CD4-positive, alpha-beta T cell treated with Interleukin-2 at 100 ng/mL for 4 hours (primary cell): Measurements from ENCODE around the gene CDCA7.
"Not testable (repeated sequence)": the region's sequence is repeated elsewhere in the genome, so short reads cannot be mapped to it uniquely, and the experiment has no call there.

Experiments
- DNase-seq: peaks from one replicate; pipeline ENCODE4 v3.0.0-alpha.2; 2020; ENCODE audit warnings: low spot score

Gene CDCA7

DNA sequence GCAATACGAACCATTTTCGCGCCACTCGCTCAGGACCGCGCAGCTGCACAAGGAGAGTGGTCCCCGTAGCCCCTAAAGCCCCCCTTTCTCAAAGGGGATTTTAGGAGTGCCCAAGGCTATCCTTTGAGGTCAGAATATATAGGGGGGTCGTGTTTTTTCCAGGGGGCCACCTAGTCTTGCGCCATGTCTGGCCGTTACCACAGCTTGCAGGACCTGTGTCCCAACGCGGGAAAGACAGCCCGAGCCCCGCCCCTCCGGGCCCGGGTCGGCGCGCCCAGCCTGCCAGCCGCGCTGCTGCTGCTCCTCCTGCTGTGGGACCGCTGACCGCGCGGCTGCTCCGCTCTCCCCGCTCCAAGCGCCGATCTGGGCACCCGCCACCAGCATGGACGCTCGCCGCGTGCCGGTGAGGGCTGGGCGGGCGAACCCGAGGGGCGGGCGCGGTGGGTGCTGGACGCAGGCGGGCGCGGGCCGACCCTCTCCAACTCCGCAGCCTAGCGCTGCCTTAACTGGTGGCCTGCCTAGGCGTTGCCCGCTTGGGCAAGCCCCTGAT lies at the start of gene CDCA7:
TSS of gene CDCA7 (plus strand) at position 291 of the 550 bp plus-strand sequence. CDS start at position 383, 92 bp downstream.
- peak; percentile 28 for DNase-seq

DNA sequence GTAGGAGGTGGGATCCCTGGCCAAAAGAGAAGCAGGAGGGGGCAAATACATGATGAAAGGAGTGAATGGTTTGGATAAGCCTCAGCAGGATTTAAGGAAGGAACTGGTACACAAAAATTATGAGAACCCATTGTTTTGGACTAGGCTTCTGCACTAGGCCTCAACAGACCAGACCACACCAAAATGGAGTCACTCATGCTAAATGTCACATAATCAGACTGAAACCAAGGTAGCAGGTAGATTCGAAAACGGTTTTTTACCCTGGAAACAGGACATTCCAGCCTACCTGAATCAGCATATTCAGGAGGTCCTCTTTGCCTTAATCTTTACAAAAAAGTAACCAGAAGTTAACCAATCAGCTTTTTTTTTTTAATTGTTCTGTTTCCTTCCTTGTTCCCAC lies 49.4 kb upstream of the CDCA7 start:
- no peak for DNase-seq

- no peak for DNase-seq
These were observed 47.4 kb upstream of the CDCA7 start for GRCh38 chr2:173307293-173307692.

DNA sequence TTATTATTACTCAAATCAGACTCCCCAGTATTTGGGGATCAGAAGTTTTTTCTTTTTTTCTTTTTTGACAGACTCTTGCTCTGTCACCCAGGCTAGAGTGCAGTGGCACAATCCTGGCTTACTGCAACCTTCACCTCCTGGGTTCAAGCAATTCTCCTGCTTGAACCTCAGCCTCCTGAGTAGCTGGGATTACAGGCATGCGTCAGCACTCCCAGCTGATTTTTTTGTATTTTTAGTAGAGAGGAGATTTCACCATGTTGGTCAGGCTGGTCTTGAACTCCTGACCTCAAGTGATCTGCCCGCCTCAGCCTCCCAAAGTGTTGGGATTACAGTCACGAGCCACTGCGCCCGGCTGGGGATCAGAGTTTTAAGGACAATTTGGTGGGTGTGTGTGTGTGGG lies 45.3 kb upstream of the CDCA7 start:
- DNase-seq = not testable (repeated sequence)

DNA sequence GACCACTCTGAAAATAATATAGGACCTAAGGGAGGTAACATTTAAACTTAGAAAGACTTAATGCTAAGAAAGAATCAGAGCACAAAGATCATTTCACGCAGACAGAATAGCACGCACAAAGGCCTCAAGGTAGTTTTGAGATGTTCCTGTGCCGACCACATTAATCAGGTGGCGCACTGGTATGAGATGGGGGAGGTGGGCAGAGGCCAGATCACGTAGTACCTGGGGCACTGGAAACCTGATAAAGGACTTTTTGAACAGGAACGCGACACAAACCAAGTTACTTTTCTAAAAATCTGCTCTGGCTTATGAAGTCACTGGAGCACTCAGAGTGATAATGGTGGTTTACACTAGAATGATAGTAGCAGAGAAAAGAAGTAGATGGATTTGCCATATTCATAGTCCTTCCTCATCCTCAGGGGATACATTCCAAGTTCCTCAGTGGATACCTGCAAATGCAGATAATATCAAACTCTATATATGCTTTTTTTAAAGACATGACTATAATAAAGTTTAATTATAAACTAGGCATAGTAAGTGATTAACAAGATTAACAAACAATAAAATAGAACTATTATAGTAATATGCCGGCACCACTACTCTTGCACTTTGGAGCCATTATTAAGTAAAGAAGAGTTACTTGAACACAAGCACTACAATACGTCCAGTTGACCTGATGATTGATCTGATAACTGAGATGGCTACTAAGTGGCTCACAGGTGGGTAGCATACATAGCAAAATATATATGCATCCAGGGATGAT lies 42.6 kb upstream of the CDCA7 start:
- DNase-seq = no peak

DNA sequence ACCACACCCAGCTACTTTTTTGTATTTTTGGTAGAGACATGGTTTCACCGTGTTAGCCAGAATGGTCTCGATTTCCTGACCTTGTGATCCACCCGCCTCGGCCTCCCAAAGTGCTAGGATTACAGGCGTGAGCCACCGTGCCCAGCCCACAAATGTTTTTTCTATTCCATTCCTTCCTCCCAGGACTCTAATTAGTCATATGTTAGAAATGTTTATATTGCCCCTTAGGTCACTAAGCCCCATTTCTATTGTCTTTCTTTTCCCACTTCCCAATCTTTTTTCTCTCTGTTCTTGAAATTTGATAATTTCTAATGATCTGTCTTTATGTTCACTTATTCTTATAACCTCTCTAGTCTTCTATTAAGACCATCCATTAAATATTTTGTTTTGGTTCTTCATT lies 31.3 kb upstream of the CDCA7 start:
- DNase-seq = no peak

DNA sequence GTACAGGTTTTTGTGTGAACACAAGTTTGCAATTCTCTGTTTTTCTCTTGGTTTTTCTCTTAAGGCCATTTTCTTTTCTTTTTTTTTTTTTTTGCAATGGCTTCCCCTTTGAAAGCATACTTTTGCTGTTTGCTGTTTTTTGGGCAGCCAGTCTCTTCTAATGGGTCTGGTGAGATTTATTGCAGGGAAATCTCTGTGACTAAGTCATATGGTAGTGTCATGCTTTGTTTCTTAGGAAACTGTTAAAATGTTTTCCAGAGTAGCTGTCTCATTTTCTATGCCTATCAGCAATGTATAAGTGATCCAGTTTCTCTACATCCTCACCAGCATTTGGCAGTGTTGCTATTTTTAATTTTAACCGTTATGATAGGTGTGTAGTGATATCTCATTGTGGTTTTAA lies 27.9 kb upstream of the CDCA7 start:
- no peak for DNase-seq

DNA sequence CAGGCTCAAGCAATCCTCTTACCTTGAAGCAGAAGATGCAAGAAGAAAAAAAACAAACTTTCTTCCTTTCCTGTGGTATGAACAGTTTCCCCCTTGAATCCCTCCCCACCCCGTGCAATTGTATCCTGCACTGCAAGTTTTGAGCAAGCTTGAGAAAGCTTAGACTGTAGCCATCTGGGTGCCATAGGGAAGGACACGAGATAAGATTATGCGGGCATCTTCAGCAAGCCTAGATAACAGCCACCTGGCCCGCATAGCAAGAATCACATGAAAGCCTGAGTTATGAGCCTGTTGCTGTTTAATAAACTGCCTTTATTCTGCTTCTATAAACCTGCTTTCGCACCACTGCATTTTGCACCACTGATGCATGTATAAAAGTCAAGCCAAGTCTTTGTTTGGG lies 27.3 kb upstream of the CDCA7 start:
- DNase-seq = no peak

- not testable (repeated sequence) for DNase-seq
These were observed 21.7 kb upstream of the CDCA7 start for GRCh38 chr2:173333003-173333402.

DNA sequence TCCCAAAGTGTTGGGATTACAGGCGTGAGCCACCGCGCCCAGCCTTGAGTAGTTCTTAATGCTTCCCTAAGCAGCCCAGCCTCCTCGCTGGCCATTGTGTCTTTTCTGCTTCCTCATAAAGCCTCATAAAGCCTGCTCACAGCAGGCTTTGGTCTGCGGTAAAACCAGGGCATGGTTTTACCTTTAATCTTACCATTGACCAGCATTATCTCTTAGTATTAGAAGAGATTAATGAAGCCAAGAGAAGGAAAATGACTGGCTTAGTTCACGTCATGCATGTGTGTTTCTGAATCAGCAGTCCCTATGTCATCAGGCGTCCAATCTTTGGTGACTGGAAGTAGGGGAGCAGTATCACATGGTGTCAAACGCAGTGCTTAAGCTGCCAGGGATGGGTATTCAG lies 14.9 kb upstream of the CDCA7 start:
- DNase-seq = no peak

GRCh38 chr2:173343921-173344320 lies 10.8 kb upstream of the CDCA7 start:
- no peak for DNase-seq

DNA sequence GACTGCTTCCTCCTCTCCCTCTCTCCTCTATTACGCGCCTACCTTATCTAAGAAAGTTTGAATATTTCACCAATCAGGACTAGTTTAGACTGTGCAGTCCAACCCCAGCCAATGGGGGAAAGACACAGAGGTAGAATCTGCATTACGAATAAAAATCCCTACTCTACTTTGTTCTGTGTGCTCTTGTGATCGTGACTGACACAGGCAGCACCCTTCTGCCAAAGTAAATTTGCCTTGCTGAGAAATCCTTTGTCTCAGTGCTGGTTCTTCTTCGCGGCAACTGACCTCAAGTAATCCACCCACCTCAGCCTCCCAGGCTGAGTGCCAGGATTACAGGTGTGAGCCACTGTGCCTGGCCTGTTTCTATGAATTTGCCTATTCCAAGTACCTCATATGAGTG lies 8.6 kb upstream of the CDCA7 start:
- DNase-seq = no peak

- no peak for DNase-seq
These were observed 7.1 kb upstream of the CDCA7 start for GRCh38 chr2:173347305-173348168.

DNA sequence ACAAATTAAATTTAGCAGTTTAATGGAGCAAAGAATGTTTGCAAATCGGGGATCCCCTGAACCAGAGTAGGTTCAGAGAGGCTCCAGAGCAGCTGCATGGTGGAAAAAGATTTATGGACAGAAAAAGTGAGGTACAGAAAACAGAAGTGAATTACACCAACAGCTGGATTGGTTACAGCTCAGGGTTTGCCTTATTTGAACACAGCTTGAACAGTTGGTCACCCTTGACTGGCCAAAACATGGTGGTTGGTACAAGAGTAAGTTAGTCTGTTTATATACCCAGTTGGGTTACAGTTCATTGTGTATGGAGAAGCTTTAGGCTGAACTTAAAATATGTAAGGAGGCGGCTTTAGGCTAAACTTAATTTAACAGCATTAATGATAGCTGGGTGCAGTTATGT lies 5.4 kb upstream of the CDCA7 start:
- no peak for DNase-seq

- DNase-seq = no peak
These were observed 4.3 kb upstream of the CDCA7 start for GRCh38 chr2:173350383-173350782.

GRCh38 chr2:173351879-173352278 lies 2.8 kb upstream of the CDCA7 start:
- DNase-seq = no peak

DNA sequence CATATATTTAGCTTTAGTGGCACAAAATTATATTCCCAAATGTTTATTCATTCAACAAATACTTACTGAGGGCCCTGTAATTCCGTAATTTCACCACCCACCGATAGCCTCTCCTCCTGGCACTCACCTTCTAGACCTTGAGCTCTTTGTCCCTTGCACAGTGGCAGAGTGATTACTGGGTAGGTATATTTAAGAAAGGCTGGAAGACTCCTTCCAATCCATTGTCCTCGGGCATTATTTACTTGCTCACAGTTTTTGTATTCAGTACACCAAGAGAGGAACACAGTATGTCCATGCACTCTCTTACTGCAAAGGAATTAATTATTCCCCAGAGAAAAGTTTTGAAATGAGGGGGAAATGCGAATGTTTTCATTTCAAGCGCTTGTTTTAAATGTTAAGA lies 1.1 kb upstream of the CDCA7 start:
- DNase-seq = no peak

GRCh38 chr2:173354073-173354581 lies 545 bp upstream of the CDCA7 start:
- no peak for DNase-seq

DNA sequence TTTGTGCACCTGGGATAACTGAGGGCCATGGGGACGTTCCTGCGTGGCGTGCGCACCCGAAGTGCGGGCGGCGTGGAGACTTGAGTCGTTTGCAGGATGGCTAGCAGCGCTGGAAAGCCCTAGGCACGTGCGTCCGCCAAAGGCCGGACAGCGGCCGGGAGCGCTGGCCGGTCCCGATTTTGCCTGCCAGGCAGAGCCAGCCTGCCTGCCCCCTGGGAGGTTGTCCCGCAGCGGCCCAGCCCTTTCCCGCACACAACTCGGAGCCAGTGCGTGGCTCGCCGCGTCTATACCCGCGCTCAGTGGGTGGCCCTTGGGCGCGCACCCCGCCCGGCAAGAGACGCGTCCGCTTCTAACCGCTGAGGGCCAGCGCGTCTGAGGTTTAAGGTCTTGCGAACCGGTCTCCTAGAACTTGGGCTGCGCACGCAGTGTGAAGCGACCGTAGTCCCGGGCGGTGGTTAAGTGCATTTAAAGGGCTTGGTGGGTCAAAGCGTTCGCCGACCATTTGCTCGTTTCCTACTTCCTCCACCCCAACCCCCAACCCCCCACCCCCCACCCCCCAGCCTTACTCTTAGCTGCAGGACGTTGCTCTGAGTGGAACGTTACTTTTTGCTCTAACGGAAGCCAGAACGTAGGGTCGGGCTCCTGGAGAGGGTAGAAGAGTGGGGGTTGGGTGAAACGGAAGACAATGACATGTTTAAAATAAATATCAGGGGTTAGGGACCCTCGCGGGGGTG lies 627 bp downstream of the CDCA7 start:
- peak; percentile 16 for DNase-seq

GRCh38 chr2:173355866-173356508 lies 1.3 kb downstream of the CDCA7 start:
- DNase-seq = no peak

GRCh38 chr2:173357346-173357745 lies 2.7 kb downstream of the CDCA7 start:
- DNase-seq = no peak

DNA sequence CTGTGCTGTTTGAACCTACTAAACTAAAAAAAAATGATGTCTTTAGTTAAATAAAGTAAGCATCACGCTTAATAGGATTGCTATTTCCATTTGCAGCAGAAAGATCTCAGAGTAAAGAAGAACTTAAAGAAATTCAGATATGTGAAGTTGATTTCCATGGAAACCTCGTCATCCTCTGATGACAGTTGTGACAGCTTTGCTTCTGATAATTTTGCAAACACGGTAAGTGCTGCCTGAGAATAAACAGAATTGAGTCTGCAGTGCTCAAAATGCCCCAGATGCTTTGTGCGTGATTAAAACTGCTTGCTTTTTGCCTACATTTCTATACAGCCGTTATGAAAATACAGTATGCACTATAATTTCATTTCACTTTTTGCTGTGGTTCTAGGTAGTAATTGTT lies 3.9 kb downstream of the CDCA7 start:
- no peak for DNase-seq
